SK-N-SH (cell line): Measurements from ENCODE around the gene NOP16. TPM values are rescaled to one million over a fixed set of nuclear protein-coding genes. Genes with fewer than 3 reads are reported as not detected.

Experiments used
- CTCF ChIA-PET: fragments of 300-600, 350-600 bp; formaldehyde crosslinking; extraction: SDS; loops from one replicate; lab custom pipeline; 2021; lab: Yijun Ruan, JAX
- POLR2A ChIA-PET: fragments of 350-600 bp; sonication (Branson Sonifier 250); formaldehyde crosslinking; extraction: SDS; loops from one replicate; lab custom pipeline; 2020; ENCODE audit warnings: antibody characterized with exemption, inconsistent platforms; lab: Yijun Ruan, JAX
- DNase-seq: peaks from one replicate; pipeline ENCODE4 v3.0.0; 2012
- H2AFZ ChIP-seq: fragments of 200-600 bp; sonication (generic); 2 replicates; pipeline ENCODE4 v1.8.1; 2016; ENCODE audit warnings: antibody characterized with exemption, mild to moderate bottlenecking, low read depth
- H3F3A ChIP-seq: fragments of 200-600 bp; sonication (generic); replicated peaks from 2 replicates; pipeline ENCODE3; 2016; ENCODE audit warnings: antibody characterized with exemption, mild to moderate bottlenecking; ENCODE audit not compliant: insufficient read depth
- H3K27ac ChIP-seq, 2 experiments: fragments of 200-500 bp in 1 of 2; fragments of 200-600 bp in 1 of 2; sonication (Bioruptor generic) in 1 of 2; sonication (generic), shearing (Covaris generic) in 1 of 2; 2 replicates each; pipeline versions ENCODE4 v1.5.1 to v1.6.1; 2014 to 2016; ENCODE audit warnings: low read depth in 2 of 2, inconsistent platforms in 1 of 2, low read length in 1 of 2, mild to moderate bottlenecking in 1 of 2, mixed read lengths in 1 of 2
- H3K27me3 ChIP-seq: fragments of 200-600 bp; sonication (generic), shearing (Covaris generic); 2 replicates; pipeline ENCODE4 v1.6.1; 2016; ENCODE audit warnings: mixed run types; ENCODE audit not compliant: insufficient read depth
- H3K36me3 ChIP-seq, 2 experiments: fragments of 200-500 bp in 1 of 2; fragments of 200-600 bp in 1 of 2; sonication (Bioruptor generic) in 1 of 2; sonication (generic) in 1 of 2; replicated peaks in 1 of 2; 2 replicates each; pipeline versions ENCODE3 to v1.5.1; 2014 to 2016; ENCODE audit warnings: low read length in 1 of 2, mild to moderate bottlenecking in 1 of 2; ENCODE audit not compliant: insufficient read depth in 2 of 2, control insufficient read depth in 1 of 2
- H3K4me1 ChIP-seq, 2 experiments: fragments of 200-500 bp in 1 of 2; fragments of 200-600 bp in 1 of 2; sonication (Bioruptor generic) in 1 of 2; sonication (generic), shearing (Covaris generic) in 1 of 2; 2 replicates each; pipeline versions ENCODE4 v1.5.1 to v1.6.1; 2014 to 2016; ENCODE audit warnings: low read depth in 1 of 2, low read length in 1 of 2, mixed run types in 1 of 2; ENCODE audit not compliant: insufficient read depth in 2 of 2, control insufficient read depth in 1 of 2
- H3K4me2 ChIP-seq: fragments of 200-600 bp; sonication (generic), shearing (Covaris generic); 2 replicates; pipeline ENCODE4 v1.6.1; 2017; ENCODE audit warnings: mixed run types
- H3K4me3 ChIP-seq, 2 experiments: fragments of 200-500 bp in 1 of 2; fragments of 200-600 bp in 1 of 2; sonication (Bioruptor generic) in 1 of 2; sonication (generic), shearing (Covaris generic) in 1 of 2; 2 replicates each; pipeline versions ENCODE4 v1.5.1 to v1.8.1; 2014 to 2016; ENCODE audit warnings: low read depth in 2 of 2, inconsistent platforms in 1 of 2, low read length in 1 of 2, mild to moderate bottlenecking in 1 of 2, mixed read lengths in 1 of 2, moderate library complexity in 1 of 2
- H3K79me2 ChIP-seq: fragments of 200-600 bp; sonication (generic); 2 replicates; pipeline ENCODE4 v1.8.1; 2017; ENCODE audit warnings: mild to moderate bottlenecking; ENCODE audit not compliant: insufficient read depth
- H3K9ac ChIP-seq: fragments of 200-600 bp; sonication (generic); 2 replicates; pipeline ENCODE4 v1.6.1; 2017; ENCODE audit warnings: mixed run types
- H3K9me2 ChIP-seq: fragments of 200-600 bp; sonication (generic); 2 replicates; pipeline ENCODE4 v1.6.1; 2017; ENCODE audit warnings: mixed run types
- H3K9me3 ChIP-seq: fragments of 200-600 bp; sonication (generic); 2 replicates; pipeline ENCODE4 v1.6.1; 2017; ENCODE audit warnings: mixed run types, mild to moderate bottlenecking, moderate library complexity
- H4K20me1 ChIP-seq: fragments of 200-600 bp; sonication (generic); 2 replicates; pipeline ENCODE4 v1.6.1; 2017; ENCODE audit warnings: mild to moderate bottlenecking, mixed run types; ENCODE audit not compliant: insufficient read depth
- CHD2 ChIP-seq: fragments of 150-350 bp; IDR thresholded peaks from 2 replicates; pipeline ENCODE4 v1.6.1; 2018; ENCODE audit warnings: low read length; ENCODE audit not compliant: partially characterized antibody
- CTCF ChIP-seq: fragments of 200-600 bp; sonication (generic); IDR thresholded peaks from 2 replicates; pipeline ENCODE4 v1.6.1; 2017; ENCODE audit warnings: antibody characterized with exemption, mild to moderate bottlenecking, moderate library complexity
- ELF1 ChIP-seq: IDR thresholded peaks from 2 replicates; pipeline ENCODE4 v1.4.0; 2012
- EP300 ChIP-seq, 2 experiments: IDR thresholded peaks; 2 replicates each; pipeline versions ENCODE4 v1.4.0 to v1.6.1; 2012; ENCODE audit warnings: borderline replicate concordance in 1 of 2, low read depth in 1 of 2, low read length in 1 of 2
- FOSL2 ChIP-seq: IDR thresholded peaks from 2 replicates; pipeline ENCODE4 v1.4.0; 2012; ENCODE audit warnings: low read depth, mild to moderate bottlenecking, moderate library complexity, borderline replicate concordance
- FOXM1 ChIP-seq: IDR thresholded peaks from 2 replicates; pipeline ENCODE4 v1.4.0; 2012; ENCODE audit warnings: low read depth, mild to moderate bottlenecking
- GATA2 ChIP-seq: sonication (generic); formaldehyde crosslinking; IDR thresholded peaks from 2 replicates; pipeline ENCODE4 v1.5.0; 2020; ENCODE audit warnings: mild to moderate bottlenecking, missing genetic modification reagents
- IRF3 ChIP-seq: fragments of 150-350 bp; IDR thresholded peaks from 2 replicates; pipeline ENCODE4 v1.6.1; 2016; ENCODE audit warnings: mild to moderate bottlenecking, low read depth, low read length
- JUND ChIP-seq: IDR thresholded peaks from 2 replicates; pipeline ENCODE4 v1.4.0; 2012
- MAX ChIP-seq: IDR thresholded peaks from 2 replicates; pipeline ENCODE4 v1.4.0; 2012; ENCODE audit warnings: low read depth
- MXI1 ChIP-seq: IDR thresholded peaks from 2 replicates; pipeline ENCODE4 v1.6.1; 2012; ENCODE audit warnings: mild to moderate bottlenecking, low read depth, low read length, improper control_type of control experiment
- NFIC ChIP-seq: IDR thresholded peaks from 2 replicates; pipeline ENCODE4 v1.4.0; 2012; ENCODE audit warnings: borderline replicate concordance
- POLR2AphosphoS5 ChIP-seq: IDR thresholded peaks from 2 replicates; pipeline ENCODE4 v1.6.1; 2012; ENCODE audit warnings: low read depth, low read length
- RAD21 ChIP-seq: IDR thresholded peaks from 2 replicates; pipeline ENCODE4 v1.6.1; 2012; ENCODE audit warnings: mild to moderate bottlenecking, low read length
- REST ChIP-seq: IDR thresholded peaks from 2 replicates; pipeline ENCODE4 v1.6.1; 2012; ENCODE audit warnings: mild to moderate bottlenecking, low read depth, low read length, moderate library complexity
- RFX5 ChIP-seq: IDR thresholded peaks from 2 replicates; pipeline ENCODE4 v1.6.1; 2012; ENCODE audit warnings: mild to moderate bottlenecking, improper control_type of control experiment, low read length
- SIN3A ChIP-seq: IDR thresholded peaks from 2 replicates; pipeline ENCODE4 v1.6.1; 2012; ENCODE audit warnings: low read depth, mild to moderate bottlenecking, low read length, moderate library complexity, borderline replicate concordance
- SMC3 ChIP-seq: IDR thresholded peaks from 2 replicates; pipeline ENCODE4 v1.6.1; 2012; ENCODE audit warnings: low read depth, low read length, improper control_type of control experiment
- TAF1 ChIP-seq: IDR thresholded peaks from 2 replicates; pipeline ENCODE4 v1.6.1; 2012; ENCODE audit warnings: low read depth, mild to moderate bottlenecking, low read length, moderate library complexity, borderline replicate concordance
- TCF12 ChIP-seq: IDR thresholded peaks from 2 replicates; pipeline ENCODE4 v1.4.0; 2012
- TEAD4 ChIP-seq: IDR thresholded peaks from 2 replicates; pipeline ENCODE4 v1.4.0; 2012; ENCODE audit warnings: mild to moderate bottlenecking, borderline replicate concordance; ENCODE audit not compliant: insufficient read depth
- ZBTB33 ChIP-seq: IDR thresholded peaks from 2 replicates; pipeline ENCODE4 v1.4.0; 2012; ENCODE audit warnings: low read depth, borderline replicate concordance
- WGBS: methylation state at CpG from one replicate; pipeline ENCODE4 v1.1.6; 2017; ENCODE audit warnings: low lambda C conversion rate; 5-methylcytosine and 5-hydroxymethylcytosine counted together
- polyA plus RNA-seq, 3 experiments: library from polyadenylated mRNA; depleted of rRNA; stranded (reverse); fragments of >200 nt; gene quantifications; 2 replicates each; pipeline ENCODE4 v1.2.3, GENCODE V29; 2012

The NOP16 gene
- polyA plus RNA-seq, 1 of the 3 experiments (the other 2 are of a cell fraction), result 158 TPM

GRCh38 chr5:176361437-176362232, 26.8 kb downstream of the NOP16 start, which contains the start of gene KIAA1191:
TSS of gene KIAA1191 (minus strand) at chr5:176361764. CDS start at chr5:176359508, 2,256 bp downstream.
- peaks cover 25% of the 10 kb centered on the region for H4K20me1 ChIP-seq
- H3K36me3 ChIP-seq, result peaks cover 14 to 15% of the 10 kb centered on the region in 2 experiments
- peak within 1 kb of the TSS; percentile 80 to 98 for H3K4me3 ChIP-seq
- peaks cover 3% of the 10 kb centered on the region for H3F3A ChIP-seq
- peak; percentile 92 for DNase-seq
- ChIA-PET POLR2A (interaction anchor here (0.7 to 1.9 kb wide), 9 partner anchors 10 to 86 kb away, joined by 3 to 7 read pairs (median 3); partner anchors contain the start of genes CLTB, FAF2, HIGD2A and NOP16), CTCF (interaction anchor here (1.0 to 2.0 kb wide), 4 partner anchors 26 to 632 kb away, joined by 3 to 10 read pairs (median 6); partner anchors contain the start of genes FAF2, HIGD2A and NOP16)
- peak within 1 kb of the TSS; percentile 50 to 80; a peak in 3 of 4 replicates for H3K27ac ChIP-seq
- H3K4me2 ChIP-seq, result peak within 1 kb of the TSS; percentile 91
- no peaks in the 10 kb centered on the region for H3K9me3 ChIP-seq
- peaks cover 0 to 18% of the 10 kb centered on the region in 2 experiments; a peak in 1 of 4 replicates for H3K4me1 ChIP-seq
- peak within 1 kb of the TSS; percentile 88 for H3K9ac ChIP-seq
- no peaks in the 10 kb centered on the region for H3K27me3 ChIP-seq
- 4% methylated on average over 23 of the region's 56 CpGs for WGBS
- peaks cover 49% of the 10 kb centered on the region for H3K79me2 ChIP-seq
- no peaks in the 10 kb centered on the region for H3K9me2 ChIP-seq
- TF ChIP-seq ZBTB33 (peak; percentile 99), FOXM1 (no peak), JUND (no peak), IRF3 (no peak), RAD21 (peak; percentile 34), SMC3 (no peak), SIN3A (peak; percentile 93; the same call in 1 of the 2 replicates), TCF12 (peak; percentile 33; the same call in 1 of the 2 replicates), RFX5 (no peak), TAF1 (peak; percentile 71; the same call in 1 of the 2 replicates), FOSL2 (no peak), ELF1 (0 out of 2 replicates have a peak, but pooled peaks have one; percentile 7), GATA2 (peak; percentile 28; the same call in 1 of the 2 replicates), CTCF (peak; percentile 30), MAX (no peak), NFIC (peak; percentile 16; the same call in 1 of the 2 replicates), POLR2AphosphoS5 (peak; percentile 98), CHD2 (peak; percentile 100), REST (0 out of 2 replicates have a peak, but pooled peaks have one; percentile 10), TEAD4 (no peak), EP300 (IDR thresholded peaks at IDR 0.05; ENCODE audit: borderline replicate concordance in 1 of 2, low read depth in 1 of 2, low read length in 1 of 2) (no peak; a peak in 1 of 4 replicates), MXI1 (peak; percentile 56)
- peak within 1 kb of the TSS; percentile 76 for H2AFZ ChIP-seq
